HG03108 (cell line): Measurements from ENCODE around the gene ANKRD2.
A peak's percentile ranks its signal among the peaks of the same experiment; 100 is the strongest.

Source experiments
- ATAC-seq: cut with Tn5 transposase; IDR thresholded peaks from one replicate; pipeline ENCODE4 v1.9.1; 2021; ENCODE audit warnings: moderate library complexity; ENCODE audit not compliant: unreplicated experiment

ANKRD2 gene

DNA sequence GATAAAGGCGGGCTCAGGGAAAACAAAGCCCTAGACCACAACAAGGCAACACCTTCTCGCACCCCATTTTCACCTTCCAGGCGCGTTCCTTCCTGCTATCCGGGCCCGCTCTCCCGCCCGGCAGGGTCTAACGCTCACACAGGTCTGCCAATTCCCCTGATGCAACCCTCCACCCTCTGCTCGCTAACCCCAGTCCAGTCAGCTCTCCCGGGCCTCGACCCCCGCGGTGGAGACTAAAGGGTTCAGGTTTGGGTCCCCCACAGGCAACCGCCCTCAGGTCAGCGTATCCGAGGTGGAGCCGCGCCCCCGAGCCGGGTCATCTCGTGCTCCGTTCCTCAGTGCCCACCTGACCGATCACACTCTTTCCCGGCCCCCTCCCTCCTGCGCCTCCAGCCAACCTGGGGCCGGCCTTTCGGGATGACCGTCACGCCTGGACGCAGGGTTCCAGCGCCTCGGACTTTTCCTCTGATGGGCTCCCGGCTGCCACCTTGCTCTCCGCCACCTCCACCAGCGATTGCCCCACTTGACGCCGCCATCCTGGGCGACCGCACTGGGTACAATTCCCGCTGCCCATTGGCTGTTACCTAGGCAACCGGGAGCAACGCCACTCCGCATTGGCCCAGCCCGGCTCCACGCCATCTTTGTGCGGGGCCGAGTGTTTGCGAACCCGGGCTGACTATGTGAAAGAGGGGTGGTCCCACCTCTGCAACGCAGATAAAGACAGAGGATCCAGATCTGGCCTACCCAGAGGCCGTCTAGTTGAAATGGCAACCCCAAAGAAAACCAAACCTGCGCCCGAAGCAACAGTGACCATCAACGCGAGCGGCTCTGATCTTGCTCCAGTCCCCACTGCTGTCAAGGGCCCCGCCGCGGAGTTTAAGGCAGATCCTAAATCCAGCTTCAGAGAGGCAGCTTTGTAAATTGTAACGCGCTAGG, 60.6 kb downstream of the ANKRD2 start, which contains the start of gene MORN4:
MORN4 (minus strand) TSS at position 552 of the 936 bp plus-strand sequence. CDS start 13,847 bp downstream, outside the sequence.
- peak; percentile 98 for ATAC-seq
